ENCODE data around the gene KAZN.

- TF ChIP-seq CTCF (IDR thresholded peaks at IDR 0.05; ENCODE audit: poor library complexity, severe bottlenecking) (peak; percentile 19), EP300 (conservative IDR thresholded peaks at IDR 0.05; ENCODE audit: poor library complexity, severe bottlenecking) (no peak), EZH2 (IDR thresholded peaks at IDR 0.05; ENCODE audit: borderline replicate concordance, insufficient read depth, low read length, poor library complexity, severe bottlenecking) (no peak), TAF1 (IDR thresholded peaks at IDR 0.05; ENCODE audit: low read depth) (no peak)
Observed at GRCh38 chr1:14608308-14608707, 9.8 kb downstream of the KAZN start.
